ENCODE results near the gene ZNF74.

GRCh38 chr22:20418211-20418788, 24.3 kb downstream of the ZNF74 start:
- no peak for TF ChIP-seq EZH2 (IDR thresholded peaks at IDR 0.05; ENCODE audit: borderline replicate concordance, low read length)
- peak; percentile 61 to 87 for TF ChIP-seq CTCF (conservative IDR thresholded peaks at IDR 0.05 in 1 of 2, IDR thresholded peaks at IDR 0.05 in 1 of 2; ENCODE audit: extremely low read depth in 1 of 2, insufficient read depth in 1 of 2, low read depth in 1 of 2, low read length in 2 of 2)

Measured in mammary epithelial cell (primary cell).